CD4-positive, alpha-beta T cell (primary cell): ENCODE data around the gene NECAB3. TPM values are rescaled to one million over a fixed set of nuclear protein-coding genes. Genes with fewer than 3 reads are reported as not detected.

ENCODE experiments used
- ATAC-seq: fragments of 200-7000 bp; cut with Tn5 transposase; one replicate; pipeline ENCODE4 v1.10.0; 2022; ENCODE audit warnings: mild to moderate bottlenecking; ENCODE audit not compliant: poor library complexity
- CTCF ChIA-PET: fragments of 350-600 bp; sonication (Branson Sonifier 250); formaldehyde crosslinking; loops from one replicate; lab custom pipeline; 2021; ENCODE audit warnings: antibody characterized with exemption, inconsistent platforms; lab: Charles Lee
- POLR2A ChIA-PET: fragments of 350-600 bp; sonication (Branson Sonifier 250); formaldehyde crosslinking; loops from one replicate; lab custom pipeline; 2021; ENCODE audit warnings: antibody characterized with exemption, inconsistent platforms; lab: Charles Lee
- DNase-seq, 14 experiments: peaks; one replicate each; pipeline ENCODE4 v3.0.0-alpha.2; 2013 to 2020; ENCODE audit warnings: mixed read lengths in 2 of 14
- H3K27ac ChIP-seq, 2 donors: one replicate each; pipeline versions ENCODE4 v1.5.1 to v1.7.0; 2013; ENCODE audit warnings: low read length in 2 of 2, low read depth in 1 of 2, mild to moderate bottlenecking in 1 of 2
- H3K27me3 ChIP-seq, 2 experiments: 1 replicate in 1 of 2; 2 replicates in 1 of 2; pipeline versions ENCODE4 v1.6.1 to v1.7.0; 2013; ENCODE audit warnings: low read length in 2 of 2, control low read depth in 1 of 2, mild to moderate bottlenecking in 1 of 2, moderate library complexity in 1 of 2; ENCODE audit not compliant: insufficient read depth in 2 of 2, control insufficient read depth in 1 of 2
- H3K36me3 ChIP-seq: one replicate; pipeline ENCODE4 v1.6.1; 2013; ENCODE audit warnings: low read length, control low read depth; ENCODE audit not compliant: insufficient read depth
- H3K4me1 ChIP-seq: one replicate; pipeline ENCODE4 v1.6.1; 2013; ENCODE audit warnings: low read length, control low read depth; ENCODE audit not compliant: insufficient read depth
- H3K4me3 ChIP-seq: one replicate; pipeline ENCODE4 v1.5.1; 2013; ENCODE audit warnings: mild to moderate bottlenecking, low read length, moderate library complexity
- H3K9me3 ChIP-seq, 2 experiments: 1 replicate in 1 of 2; 2 replicates in 1 of 2; pipeline versions ENCODE4 v1.6.1 to v1.7.0; 2013; ENCODE audit warnings: low read length in 2 of 2, mild to moderate bottlenecking in 2 of 2, control low read depth in 1 of 2, moderate library complexity in 1 of 2; ENCODE audit not compliant: control insufficient read depth in 1 of 2, insufficient read depth in 1 of 2
- H3K27ac Mint-ChIP-seq: one replicate; pipeline ENCODE4 v1.8.0; 2020; ENCODE audit warnings: mixed read lengths
- H3K27me3 Mint-ChIP-seq: one replicate; pipeline ENCODE4 v1.8.0; 2021; ENCODE audit warnings: mixed read lengths
- H3K36me3 Mint-ChIP-seq: one replicate; pipeline ENCODE4 v1.8.0; 2021; ENCODE audit warnings: low read depth, mixed read lengths
- H3K4me1 Mint-ChIP-seq: one replicate; pipeline ENCODE4 v1.8.0; 2021; ENCODE audit warnings: low read depth, mixed read lengths
- H3K4me3 Mint-ChIP-seq: one replicate; pipeline ENCODE4 v1.8.0; 2020; ENCODE audit warnings: mild to moderate bottlenecking, mixed read lengths
- H3K9me3 Mint-ChIP-seq: one replicate; pipeline ENCODE4 v1.8.0; 2020; ENCODE audit warnings: mixed read lengths
- CTCF ChIP-seq: fragments of 200-600 bp; IDR thresholded peaks from one replicate; pipeline ENCODE4 v1.8.0; 2022; ENCODE audit warnings: antibody characterized with exemption, mild to moderate bottlenecking
- intact Hi-C, 2 experiments: fragments of 100-400 bp; cut with DNase I in 1 of 2; cut with micrococcal nuclease in 1 of 2; formaldehyde crosslinking; loops; one replicate each; pipeline versions ENCODE4 v1.15.1 to v1.9.0; 2023 to 2025; cut with DNase I, micrococcal nuclease
- total RNA-seq, 174 experiments: library from RNA in 2 of 174; stranded (reverse) in 2 of 174; gene quantifications; one replicate each; pipeline ENCODE4 v1.2.3 and lab custom pipeline; 2021 to 2026

The NECAB3 gene
- total RNA-seq, 2 experiments from 2014 or later, result 8.7 to 9.2 TPM

DNA sequence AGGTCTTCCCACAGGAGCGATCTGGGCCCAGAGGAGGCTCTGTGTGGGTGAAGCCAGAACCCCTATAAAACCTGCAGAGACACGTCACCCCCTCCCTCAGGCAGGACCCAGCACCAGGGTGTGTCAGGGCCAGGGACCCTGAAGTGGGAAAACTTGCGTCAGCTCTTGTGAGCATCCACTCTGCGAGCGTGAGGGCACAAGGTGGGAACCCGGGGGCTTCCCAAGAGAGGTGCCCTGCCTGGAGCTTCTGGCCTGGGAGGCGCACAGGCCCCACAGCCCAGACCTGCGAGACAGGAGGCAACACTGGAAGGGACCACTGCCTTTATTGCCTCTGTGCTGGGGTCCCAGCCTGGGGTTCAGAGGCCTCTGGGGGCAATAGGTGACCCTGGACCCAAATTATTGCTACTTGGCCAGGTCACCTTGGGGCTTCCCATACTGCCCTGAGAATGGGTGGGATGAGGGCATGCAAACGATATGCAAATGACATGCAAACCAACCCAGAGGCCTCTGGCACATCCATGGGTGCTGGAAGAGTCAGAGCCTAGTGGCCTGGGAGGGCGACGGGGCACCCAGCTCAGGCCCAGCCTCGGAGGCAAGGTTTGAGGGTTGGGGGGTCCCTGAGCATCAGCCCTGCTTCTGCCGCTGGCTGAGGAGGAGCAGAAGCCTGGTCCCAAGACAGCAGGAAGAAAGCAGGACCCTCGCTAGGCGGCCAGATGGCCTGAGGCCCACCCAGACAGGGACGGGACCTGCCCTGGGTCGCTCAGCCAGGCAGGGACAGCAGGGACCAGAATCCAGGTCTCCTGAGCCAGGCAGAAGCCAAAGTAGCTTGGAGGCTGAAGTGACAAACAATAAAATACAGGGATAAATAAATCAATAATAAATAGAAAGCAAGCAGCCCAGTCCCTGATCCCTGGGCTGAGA, 17.2 kb downstream of the NECAB3 start:
- no peak for TF ChIP-seq CTCF

GRCh38 chr20:33656010-33656782, 18.0 kb downstream of the NECAB3 start:
- H3K4me1 ChIP-seq, result no peaks in the 10 kb centered on the region
- H3K27me3 Mint-ChIP-seq, result no peaks in the 10 kb centered on the region
- no peak overlapping the region for H3K4me3 Mint-ChIP-seq
- CTCF ChIA-PET, result no interaction called here
- no peaks in the 10 kb centered on the region for H3K36me3 Mint-ChIP-seq
- intact Hi-C loops, result no loop called here
- H3K27ac Mint-ChIP-seq, result no peak overlapping the region
- no peak for ATAC-seq
- no peaks in the 10 kb centered on the region for H3K36me3 ChIP-seq
- H3K9me3 ChIP-seq, result no peaks in the 10 kb centered on the region
- no peak for TF ChIP-seq CTCF
- H3K4me3 ChIP-seq, result no peak overlapping the region
- H3K9me3 Mint-ChIP-seq, result no peaks in the 10 kb centered on the region
- no peak overlapping the region for H3K27ac ChIP-seq
- H3K4me1 Mint-ChIP-seq, result no peaks in the 10 kb centered on the region
- no peaks in the 10 kb centered on the region for H3K27me3 ChIP-seq
- no peak for DNase-seq
- POLR2A ChIA-PET, result interaction anchor here (0.7 kb wide), 1 partner anchor 8 kb away, joined by 3 read pairs; no protein-coding TSS in a partner anchor

More for the DNA sequence above, 17.2 kb downstream of the NECAB3 start:
- DNase-seq (no peak), ATAC-seq (no peak)
- Mint-ChIP-seq H3K4me3 (no peak overlapping the region), H3K36me3 (no peaks in the 10 kb centered on the region), H3K27me3 (no peaks in the 10 kb centered on the region), H3K9me3 (no peaks in the 10 kb centered on the region), H3K27ac (no peak overlapping the region), H3K4me1 (no peaks in the 10 kb centered on the region)
- Histone ChIP-seq H3K27ac (no peak overlapping the region), H3K4me3 (no peak overlapping the region), H3K9me3 (no peaks in the 10 kb centered on the region), H3K4me1 (no peaks in the 10 kb centered on the region), H3K36me3 (no peaks in the 10 kb centered on the region), H3K27me3 (no peaks in the 10 kb centered on the region)
- intact Hi-C loops, result no loop called here
- ChIA-PET CTCF (no interaction called here), POLR2A (interaction anchor here (0.7 kb wide), 1 partner anchor 7 kb away, joined by 3 read pairs; no protein-coding TSS in a partner anchor)

DNA sequence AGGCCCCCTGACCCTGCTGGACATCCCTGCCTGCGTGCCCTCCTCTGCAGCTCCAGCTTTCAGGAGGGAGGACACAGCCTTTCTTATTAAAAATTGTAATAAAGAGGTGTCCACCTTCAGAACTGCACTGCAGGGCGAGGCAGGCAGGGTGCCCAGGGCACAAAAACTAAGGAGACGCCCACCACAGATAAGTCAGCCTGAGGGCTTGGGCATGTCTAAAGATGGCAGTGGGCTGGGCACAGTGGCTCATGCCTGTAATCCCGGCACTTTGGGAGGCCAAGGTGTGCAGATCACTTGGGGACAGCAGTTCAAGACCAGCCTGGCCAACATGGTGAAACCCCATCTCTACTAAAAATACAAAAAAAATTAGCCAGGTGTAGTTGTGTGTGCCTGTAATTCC, 19.1 kb downstream of the NECAB3 start:
- Mint-ChIP-seq H3K27ac (no peak overlapping the region), H3K27me3 (no peaks in the 10 kb centered on the region), H3K4me1 (no peaks in the 10 kb centered on the region), H3K4me3 (no peak overlapping the region), H3K9me3 (no peaks in the 10 kb centered on the region), H3K36me3 (no peaks in the 10 kb centered on the region)
- no peaks in the 10 kb centered on the region for H3K36me3 ChIP-seq
- H3K27ac ChIP-seq, result no peak overlapping the region
- no peaks in the 10 kb centered on the region for H3K4me1 ChIP-seq
- H3K9me3 ChIP-seq, result no peaks in the 10 kb centered on the region
- no peak overlapping the region for H3K4me3 ChIP-seq
- intact Hi-C loops, result no loop called here
- H3K27me3 ChIP-seq, result no peaks in the 10 kb centered on the region
- TF ChIP-seq CTCF, result no peak
- POLR2A ChIA-PET, result no interaction called here
- CTCF ChIA-PET, result no interaction called here
- ATAC-seq, result no peak
- no peak for DNase-seq
